Calu3 (cell line): ENCODE results near the gene TMEM181. TPM values are rescaled to one million over a fixed set of nuclear protein-coding genes. Genes with fewer than 3 reads are reported as not detected.
A peak's percentile ranks its signal among the peaks of the same experiment; 100 is the strongest.
"Not testable (repeated sequence)": the region's sequence is repeated elsewhere in the genome, so short reads cannot be mapped to it uniquely, and the experiment has no call there.

Experiments used
- BruUV-seq: library from RNA; stranded (reverse); fragments of 400-500 nt; replicated peaks from 2 replicates; lab custom pipeline; 2021; lab: Mats Ljungman, UMichigan
- CTCF ChIA-PET: fragments of 300-600 bp; sonication (Branson Sonifier 250); formaldehyde crosslinking; loops from one replicate; lab custom pipeline; 2022; ENCODE audit warnings: antibody characterized with exemption; lab: Charles Lee
- DNase-seq: peaks from one replicate; pipeline ENCODE4 v3.0.0; 2022
- H3K27ac Mint-ChIP-seq: one replicate; pipeline ENCODE4 v1.8.0; 2022; ENCODE audit warnings: mixed read lengths; ENCODE audit not compliant: unreplicated experiment
- H3K27me3 Mint-ChIP-seq: one replicate; pipeline ENCODE4 v1.8.0; 2022; ENCODE audit warnings: mixed read lengths; ENCODE audit not compliant: unreplicated experiment
- H3K36me3 Mint-ChIP-seq: one replicate; pipeline ENCODE4 v1.8.0; 2022; ENCODE audit warnings: mild to moderate bottlenecking, moderate library complexity, mixed read lengths; ENCODE audit not compliant: insufficient read depth, unreplicated experiment
- H3K4me1 Mint-ChIP-seq: one replicate; pipeline ENCODE4 v1.8.0; 2022; ENCODE audit warnings: mild to moderate bottlenecking, low read depth, mixed read lengths; ENCODE audit not compliant: unreplicated experiment
- H3K4me3 Mint-ChIP-seq: one replicate; pipeline ENCODE4 v1.8.0; 2022; ENCODE audit warnings: mild to moderate bottlenecking, low read depth, moderate library complexity, mixed read lengths; ENCODE audit not compliant: unreplicated experiment
- H3K9me3 Mint-ChIP-seq: one replicate; pipeline ENCODE4 v1.8.0; 2022; ENCODE audit warnings: low read depth, mixed read lengths; ENCODE audit not compliant: unreplicated experiment
- intact Hi-C: fragments of 100-400 bp; cut with micrococcal nuclease; formaldehyde crosslinking; loops from one replicate; pipeline ENCODE4 v1.10.0; 2022; ENCODE audit not compliant: unreplicated experiment
- total RNA-seq: library from RNA; stranded (reverse); gene quantifications from 2 replicates; pipeline ENCODE4 v1.2.3, GENCODE V29; 2022
- TF ChIP-seq, protein P1 (sequence below): fragments of 200-600 bp; IDR thresholded peaks from one replicate; pipeline ENCODE4 v1.8.0; 2022; ENCODE audit warnings: antibody characterized with exemption; ENCODE audit not compliant: unreplicated experiment

Gene TMEM181
- total RNA-seq, 1 experiment from 2014 or later = 48.7 TPM

DNA sequence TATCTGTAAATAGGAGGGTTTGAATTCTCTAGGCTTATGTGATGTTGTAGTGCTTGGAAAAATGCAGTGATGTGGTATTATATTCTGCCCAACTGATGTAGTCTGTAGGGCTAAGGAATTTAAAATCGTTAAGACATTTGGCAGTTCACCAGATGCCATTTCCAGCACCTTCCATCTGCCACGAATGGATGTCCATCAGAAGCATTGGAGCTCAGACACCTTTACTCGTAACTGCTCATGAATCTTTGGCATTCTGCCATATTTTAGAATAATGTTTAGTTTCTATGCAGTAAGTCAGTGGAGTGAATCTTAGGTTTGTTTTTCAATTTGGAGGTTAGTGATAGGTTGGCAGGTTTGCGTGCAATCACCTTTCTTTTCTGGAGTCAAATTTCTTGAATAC is 87.6 kb downstream of the TMEM181 start:
- Mint-ChIP-seq H3K4me1 (peaks cover 52% of the 10 kb centered on the region), H3K9me3 (no peaks in the 10 kb centered on the region), H3K36me3 (peaks cover 40% of the 10 kb centered on the region), H3K27me3 (no peaks in the 10 kb centered on the region), H3K27ac (no peak overlapping the region), H3K4me3 (no peak overlapping the region)
- CTCF ChIA-PET = interaction anchor here (1.5 to 1.9 kb wide), 2 partner anchors 13 to 44 kb away, joined by 6 to 7 read pairs; no protein-coding TSS in a partner anchor
- DNase-seq = no peak
- intact Hi-C loops = loop anchor here (5.0 kb wide), 2 partner anchors 45 to 355 kb away; partner anchors contain the start of gene RSPH3
- TF ChIP-seq, protein P1, sequence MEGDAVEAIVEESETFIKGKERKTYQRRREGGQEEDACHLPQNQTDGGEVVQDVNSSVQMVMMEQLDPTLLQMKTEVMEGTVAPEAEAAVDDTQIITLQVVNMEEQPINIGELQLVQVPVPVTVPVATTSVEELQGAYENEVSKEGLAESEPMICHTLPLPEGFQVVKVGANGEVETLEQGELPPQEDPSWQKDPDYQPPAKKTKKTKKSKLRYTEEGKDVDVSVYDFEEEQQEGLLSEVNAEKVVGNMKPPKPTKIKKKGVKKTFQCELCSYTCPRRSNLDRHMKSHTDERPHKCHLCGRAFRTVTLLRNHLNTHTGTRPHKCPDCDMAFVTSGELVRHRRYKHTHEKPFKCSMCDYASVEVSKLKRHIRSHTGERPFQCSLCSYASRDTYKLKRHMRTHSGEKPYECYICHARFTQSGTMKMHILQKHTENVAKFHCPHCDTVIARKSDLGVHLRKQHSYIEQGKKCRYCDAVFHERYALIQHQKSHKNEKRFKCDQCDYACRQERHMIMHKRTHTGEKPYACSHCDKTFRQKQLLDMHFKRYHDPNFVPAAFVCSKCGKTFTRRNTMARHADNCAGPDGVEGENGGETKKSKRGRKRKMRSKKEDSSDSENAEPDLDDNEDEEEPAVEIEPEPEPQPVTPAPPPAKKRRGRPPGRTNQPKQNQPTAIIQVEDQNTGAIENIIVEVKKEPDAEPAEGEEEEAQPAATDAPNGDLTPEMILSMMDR = no peak
- no TSS peak for BruUV-seq

DNA sequence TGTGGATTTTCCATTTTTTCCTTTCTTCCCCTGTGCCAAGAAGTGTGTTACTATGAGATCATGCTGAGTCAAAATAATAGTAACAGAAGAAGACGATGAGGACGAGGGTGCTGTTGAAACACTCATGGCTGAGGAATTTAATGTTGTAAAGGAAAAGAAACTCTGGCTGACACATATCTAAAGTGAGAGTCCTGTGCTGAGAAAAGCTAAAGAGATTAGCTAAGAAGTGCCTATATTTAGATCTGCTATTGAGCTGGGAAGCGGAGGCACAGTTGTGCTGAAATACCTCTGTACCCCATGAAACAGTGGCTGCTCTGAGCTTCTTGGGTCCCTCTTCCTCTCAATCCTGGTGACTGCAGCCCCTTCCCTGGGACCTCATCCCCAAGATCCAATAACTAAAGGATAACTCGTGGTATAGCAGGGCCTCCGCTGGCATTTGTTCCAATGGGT is 88.8 kb downstream of the TMEM181 start:
- no TSS peak for BruUV-seq
- CTCF ChIA-PET = interaction anchor here (0.9 to 2.7 kb wide), 2 partner anchors 11 to 486 kb away, joined by 3 to 9 read pairs; no protein-coding TSS in a partner anchor
- H3K27me3 Mint-ChIP-seq = no peaks in the 10 kb centered on the region
- DNase-seq = no peak
- H3K4me1 Mint-ChIP-seq = peaks cover 46% of the 10 kb centered on the region
- H3K36me3 Mint-ChIP-seq = peaks cover 28% of the 10 kb centered on the region
- TF ChIP-seq, protein P1 = no peak
- no peaks in the 10 kb centered on the region for H3K9me3 Mint-ChIP-seq
- H3K4me3 Mint-ChIP-seq = no peak overlapping the region
- H3K27ac Mint-ChIP-seq = peak overlapping the region; percentile 76
- intact Hi-C loops = loop anchor here (5.0 kb wide), 2 partner anchors 44 to 354 kb away; partner anchors contain the start of gene RSPH3

DNA sequence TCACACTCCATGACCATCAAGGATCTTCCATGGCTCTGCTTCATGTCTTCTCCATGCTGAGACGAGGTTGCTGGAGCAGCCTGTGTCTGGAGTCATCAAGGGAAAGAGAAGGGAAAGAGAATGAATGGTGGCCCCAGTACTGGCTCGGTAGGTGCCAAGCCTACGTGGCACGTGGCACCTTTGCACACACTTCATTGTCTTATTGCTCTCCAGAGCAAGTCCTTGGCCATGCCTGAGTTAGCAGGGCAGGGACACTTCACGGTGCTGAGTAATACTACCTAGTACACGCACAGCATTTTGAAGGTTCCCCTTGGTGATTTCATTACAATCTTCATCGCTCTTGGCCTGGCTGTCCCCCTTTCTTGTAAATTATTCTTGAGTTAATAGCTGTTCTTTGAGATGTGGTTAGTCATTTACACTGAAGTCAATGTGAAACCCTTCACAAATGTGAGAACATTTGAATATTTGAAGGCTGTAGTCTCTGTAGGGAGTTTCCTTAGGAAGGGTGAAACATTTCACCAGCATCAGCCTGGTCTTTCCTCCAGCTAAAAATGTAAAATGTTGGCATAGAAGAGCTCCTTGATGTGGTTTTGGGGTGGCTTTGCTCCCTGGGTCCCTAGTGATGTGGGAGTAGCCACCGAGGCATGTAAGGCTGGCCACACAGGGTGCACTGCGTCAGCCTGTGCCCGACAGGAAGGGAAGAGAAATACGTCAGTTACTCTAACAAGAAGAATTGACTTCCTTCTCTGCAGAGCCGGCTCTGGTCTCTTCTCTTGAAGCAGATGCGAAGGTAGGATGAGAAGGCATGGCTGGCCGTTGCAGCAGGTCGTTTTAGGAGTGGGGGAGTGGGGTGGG is 89.6 kb downstream of the TMEM181 start, which contains the start of gene SYTL3:
Gene SYTL3 (plus strand): TSS at position 766 of the 855 bp plus-strand sequence. CDS start 13,215 bp downstream, outside the sequence.
- H3K9me3 Mint-ChIP-seq = no peaks in the 10 kb centered on the region
- TF ChIP-seq, protein P1 = no peak
- H3K4me1 Mint-ChIP-seq = peaks cover 47% of the 10 kb centered on the region
- CTCF ChIA-PET = interaction anchor here (0.9 to 2.7 kb wide), 2 partner anchors 10 to 485 kb away, joined by 3 to 9 read pairs; no protein-coding TSS in a partner anchor
- H3K4me3 Mint-ChIP-seq = no peak within 1 kb of the TSS
- peak; percentile 56 for DNase-seq
- H3K36me3 Mint-ChIP-seq = peaks cover 20% of the 10 kb centered on the region
- no peaks in the 10 kb centered on the region for H3K27me3 Mint-ChIP-seq
- BruUV-seq = no TSS peak
- intact Hi-C loops = loop anchor here (5.0 kb wide), 2 partner anchors 43 to 353 kb away; partner anchors contain the start of gene RSPH3
- H3K27ac Mint-ChIP-seq = peak within 1 kb of the TSS; percentile 76

DNA sequence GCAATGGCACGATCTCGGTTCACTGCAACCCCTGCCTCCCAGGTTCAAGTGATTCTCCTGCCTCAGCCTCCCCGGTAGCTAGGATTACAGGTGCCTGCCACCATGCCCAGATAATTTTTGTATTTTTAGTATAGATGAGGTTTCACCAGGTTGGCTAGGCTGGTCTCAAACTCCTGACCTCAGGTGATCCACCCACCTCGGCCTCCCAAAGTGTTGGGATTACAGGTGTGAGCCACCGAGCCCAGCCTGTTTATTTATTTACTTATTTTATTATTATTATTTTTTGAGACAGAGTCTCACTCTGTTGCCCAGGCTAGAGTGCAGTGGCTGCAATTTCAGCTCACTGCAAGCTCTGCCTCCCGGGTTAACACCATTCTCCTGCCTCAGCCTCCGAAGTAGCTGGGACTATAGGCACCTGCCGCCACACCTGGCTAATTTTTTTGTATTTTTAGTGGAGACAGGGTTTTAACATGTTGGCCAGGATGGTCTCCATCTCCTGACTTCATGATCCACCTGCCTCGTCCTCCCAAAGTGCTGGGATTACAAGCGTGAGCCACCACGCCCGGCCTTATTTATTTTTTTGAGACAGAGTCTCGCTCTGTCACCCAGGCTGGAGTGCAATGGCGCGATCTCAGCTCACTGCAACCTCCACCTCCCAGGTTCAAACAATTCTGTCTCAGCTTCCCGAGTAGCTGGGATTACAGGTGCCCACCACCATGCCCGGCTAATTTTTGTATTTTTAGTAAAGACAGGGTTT is 92.3 kb downstream of the TMEM181 start:
- CTCF ChIA-PET, H3K4me3 Mint-ChIP-seq, intact Hi-C loops, BruUV-seq, H3K36me3 Mint-ChIP-seq, DNase-seq, H3K27ac Mint-ChIP-seq, H3K9me3 Mint-ChIP-seq, H3K27me3 Mint-ChIP-seq: not testable (repeated sequence)
- H3K4me1 Mint-ChIP-seq = peaks cover 51% of the 10 kb centered on the region
